Ishikawa (cell line): Measurements from ENCODE around the gene CERK.

Experiments used
- CEBPB ChIP-seq: IDR thresholded peaks from 2 replicates; pipeline ENCODE4 v1.6.1; 2012
- CREB1 ChIP-seq: IDR thresholded peaks from 2 replicates; pipeline ENCODE4 v1.6.1; 2012; ENCODE audit warnings: low read depth
- EGR1 ChIP-seq: IDR thresholded peaks from 2 replicates; pipeline ENCODE4 v1.6.1; 2012
- EP300 ChIP-seq: IDR thresholded peaks from 2 replicates; pipeline ENCODE4 v1.6.1; 2012; ENCODE audit warnings: borderline replicate concordance
- FOXM1 ChIP-seq: IDR thresholded peaks from 2 replicates; pipeline ENCODE4 v1.6.1; 2012; ENCODE audit warnings: low read depth, borderline replicate concordance
- NFIC ChIP-seq: IDR thresholded peaks from 2 replicates; pipeline ENCODE4 v1.6.1; 2012
- RAD21 ChIP-seq: IDR thresholded peaks from 2 replicates; pipeline ENCODE4 v1.6.1; 2012; ENCODE audit warnings: low read depth
- REST ChIP-seq: IDR thresholded peaks from 2 replicates; pipeline ENCODE4 v1.6.1; 2012; ENCODE audit warnings: low read depth, mild to moderate bottlenecking
- TAF1 ChIP-seq: IDR thresholded peaks from 2 replicates; pipeline ENCODE4 v1.6.1; 2012; ENCODE audit warnings: low read depth, mild to moderate bottlenecking
- TCF12 ChIP-seq: IDR thresholded peaks from 2 replicates; pipeline ENCODE4 v1.6.1; 2012; ENCODE audit warnings: low read depth
- TEAD4 ChIP-seq: IDR thresholded peaks from 2 replicates; pipeline ENCODE4 v1.6.1; 2012
- YY1 ChIP-seq: IDR thresholded peaks from 2 replicates; pipeline ENCODE4 v1.6.1; 2012; ENCODE audit warnings: low read depth
- ZBTB7A ChIP-seq: IDR thresholded peaks from 2 replicates; pipeline ENCODE4 v1.6.1; 2012; ENCODE audit warnings: low read depth
- TF ChIP-seq, protein P1 (sequence below): IDR thresholded peaks from 2 replicates; pipeline ENCODE4 v1.6.1; 2012
- TF ChIP-seq, protein P2 (sequence below): IDR thresholded peaks from 2 replicates; pipeline ENCODE4 v1.6.1; 2012

The CERK gene

DNA sequence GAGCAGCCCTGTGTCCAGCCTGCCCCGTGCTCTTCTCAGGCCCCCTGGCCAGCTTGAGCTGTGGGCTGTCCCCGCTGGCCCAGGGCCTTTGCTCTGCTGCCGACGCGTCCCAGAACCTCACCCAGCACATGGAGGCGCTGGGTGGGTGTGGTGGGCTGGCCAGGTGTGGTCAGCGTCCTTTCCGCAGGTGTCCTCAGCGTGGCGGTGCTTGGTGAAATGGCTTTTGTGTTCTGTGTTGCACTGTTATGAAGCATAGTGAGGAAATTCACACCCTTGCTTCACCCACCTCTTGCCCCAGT is 80.4 kb downstream of the CERK start:
- TF ChIP-seq ZBTB7A (no peak), TAF1 (no peak), NFIC (no peak), TEAD4 (no peak), CREB1 (no peak), YY1 (no peak), FOXM1 (no peak), TCF12 (no peak), CEBPB (no peak), RAD21 (no peak)
- TF ChIP-seq, protein P1, sequence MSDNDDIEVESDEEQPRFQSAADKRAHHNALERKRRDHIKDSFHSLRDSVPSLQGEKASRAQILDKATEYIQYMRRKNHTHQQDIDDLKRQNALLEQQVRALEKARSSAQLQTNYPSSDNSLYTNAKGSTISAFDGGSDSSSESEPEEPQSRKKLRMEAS: no peak

DNA sequence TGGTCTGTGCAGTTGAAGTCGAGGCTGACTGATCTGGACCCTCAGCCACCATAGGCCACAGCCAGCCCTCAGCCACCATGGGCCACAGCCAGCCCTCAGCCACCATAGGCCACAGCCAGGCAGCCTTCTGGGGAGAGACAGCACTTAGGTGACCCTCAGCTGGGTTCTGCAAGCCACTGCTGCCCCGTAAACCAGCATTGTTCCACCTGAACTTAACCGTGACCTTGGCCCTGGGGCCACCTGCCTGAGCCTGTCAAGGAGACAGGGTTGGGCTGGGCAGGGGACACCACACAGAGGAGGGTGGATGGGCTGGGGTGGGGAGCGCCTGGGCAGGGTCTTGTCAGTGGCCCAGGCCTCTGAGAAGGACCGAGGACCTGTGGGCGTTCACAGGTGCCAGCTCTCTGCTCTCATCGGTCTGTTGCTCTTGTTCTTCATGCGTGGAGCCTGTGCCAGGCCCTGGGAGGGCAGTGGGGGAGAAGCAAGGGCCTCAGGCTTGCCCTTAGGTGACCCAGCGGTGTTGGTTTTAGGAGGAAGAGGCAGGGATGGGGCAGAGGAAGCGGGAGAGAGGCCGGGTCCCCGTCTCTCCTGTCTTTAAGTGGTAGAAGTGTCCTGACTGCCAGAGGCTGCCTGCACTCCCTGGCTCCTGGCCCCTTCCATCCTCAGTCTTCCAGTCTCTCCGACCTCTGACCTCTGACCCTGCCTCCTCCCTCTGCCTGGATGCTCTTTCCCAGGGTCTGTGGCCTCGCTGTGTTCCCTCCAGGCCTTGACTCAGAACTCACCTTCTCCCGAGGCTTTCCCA is 81.0 kb downstream of the CERK start:
- no peak for TF ChIP-seq REST
- no peak for TF ChIP-seq TCF12
- TF ChIP-seq TEAD4: no peak
- TF ChIP-seq YY1: no peak
- no peak for TF ChIP-seq RAD21
- no peak for TF ChIP-seq ZBTB7A
- TF ChIP-seq, protein P1: no peak
- TF ChIP-seq, protein P2, sequence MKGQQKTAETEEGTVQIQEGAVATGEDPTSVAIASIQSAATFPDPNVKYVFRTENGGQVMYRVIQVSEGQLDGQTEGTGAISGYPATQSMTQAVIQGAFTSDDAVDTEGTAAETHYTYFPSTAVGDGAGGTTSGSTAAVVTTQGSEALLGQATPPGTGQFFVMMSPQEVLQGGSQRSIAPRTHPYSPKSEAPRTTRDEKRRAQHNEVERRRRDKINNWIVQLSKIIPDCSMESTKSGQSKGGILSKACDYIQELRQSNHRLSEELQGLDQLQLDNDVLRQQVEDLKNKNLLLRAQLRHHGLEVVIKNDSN: no peak
- no peak for TF ChIP-seq FOXM1
- no peak for TF ChIP-seq TAF1
- TF ChIP-seq CEBPB: no peak
- no peak for TF ChIP-seq EGR1
- TF ChIP-seq NFIC: no peak
- TF ChIP-seq CREB1: no peak
- no peak for TF ChIP-seq EP300

GRCh38 chr22:46655861-46656608 is 82.0 kb downstream of the CERK start:
- TF ChIP-seq YY1 (no peak), FOXM1 (no peak), TEAD4 (no peak), TCF12 (no peak), NFIC (no peak), CREB1 (no peak), TAF1 (no peak), EP300 (no peak), CEBPB (no peak), EGR1 (no peak), RAD21 (no peak), REST (no peak), ZBTB7A (no peak)
- TF ChIP-seq, protein P1: no peak
- TF ChIP-seq, protein P2: no peak

DNA sequence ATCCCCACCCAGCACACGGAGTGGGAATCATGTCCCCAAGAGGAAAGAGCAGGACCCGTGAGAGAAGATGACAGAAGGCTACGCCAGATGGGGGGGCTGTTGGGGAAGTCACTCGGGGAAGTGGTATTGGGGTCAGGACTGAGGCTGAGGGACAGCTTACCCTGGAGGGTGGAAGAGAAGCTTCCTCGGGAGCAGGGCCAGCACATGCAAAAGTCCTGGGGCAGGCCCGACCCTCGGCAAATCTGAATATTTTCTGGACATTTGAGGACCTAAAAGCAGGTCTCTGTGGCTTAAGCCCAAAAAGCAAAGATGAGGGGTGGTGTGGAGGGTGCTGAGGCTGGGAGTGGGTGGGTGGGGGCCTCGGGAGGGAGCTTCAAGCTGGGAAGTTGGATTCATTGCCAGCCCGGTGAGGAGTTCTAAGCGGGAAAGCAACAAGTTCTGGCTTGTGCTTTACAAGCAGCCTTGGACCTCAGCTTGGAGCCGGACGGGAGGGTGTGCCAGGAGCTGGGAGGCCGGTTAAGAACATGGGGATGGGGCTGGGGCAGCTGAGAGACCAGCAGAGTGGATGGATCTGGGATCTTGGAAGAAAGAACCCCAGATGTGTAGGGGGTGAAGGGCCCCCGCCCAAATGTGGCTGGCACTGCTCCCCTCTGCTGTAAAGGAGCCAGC is 83.0 kb downstream of the CERK start:
- TF ChIP-seq, protein P2: no peak
- TF ChIP-seq RAD21 (no peak), TCF12 (no peak), EGR1 (no peak), NFIC (no peak), REST (no peak), CREB1 (no peak), EP300 (no peak), FOXM1 (no peak), ZBTB7A (no peak)
- TF ChIP-seq, protein P1: no peak
